Putamen (tissue), 1 donor: Measurements from ENCODE around the gene RNF141.
A peak's percentile ranks its signal among the peaks of the same experiment; 100 is the strongest.

ENCODE experiments used
- DNase-seq: peaks from one replicate; pipeline ENCODE4 v3.0.0-alpha.2; 2016; ENCODE audit warnings: low spot score

Gene RNF141

DNA sequence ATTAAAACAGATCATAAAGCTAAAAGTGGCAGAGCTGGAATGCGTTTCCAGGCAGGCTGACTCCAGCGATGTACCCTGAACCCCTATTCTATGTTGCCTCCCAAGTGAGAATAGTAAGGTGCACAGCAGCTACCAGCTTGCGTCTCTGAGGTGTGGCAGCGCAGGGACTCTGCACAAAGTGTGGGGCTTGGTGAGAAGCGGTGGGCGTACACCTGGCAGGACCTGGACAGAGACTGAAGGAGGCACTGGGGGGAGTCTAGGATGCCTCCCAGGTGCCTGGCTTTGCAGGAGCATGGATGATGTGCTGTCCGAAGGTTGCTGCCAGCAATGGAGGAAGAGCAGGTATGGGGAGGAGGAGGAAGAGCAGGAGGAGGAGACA is 43.0 kb downstream of the RNF141 start:
- no peak for DNase-seq

- DNase-seq: no peak
These were observed 43.5 kb downstream of the RNF141 start for GRCh38 chr11:10497371-10498021.

DNA sequence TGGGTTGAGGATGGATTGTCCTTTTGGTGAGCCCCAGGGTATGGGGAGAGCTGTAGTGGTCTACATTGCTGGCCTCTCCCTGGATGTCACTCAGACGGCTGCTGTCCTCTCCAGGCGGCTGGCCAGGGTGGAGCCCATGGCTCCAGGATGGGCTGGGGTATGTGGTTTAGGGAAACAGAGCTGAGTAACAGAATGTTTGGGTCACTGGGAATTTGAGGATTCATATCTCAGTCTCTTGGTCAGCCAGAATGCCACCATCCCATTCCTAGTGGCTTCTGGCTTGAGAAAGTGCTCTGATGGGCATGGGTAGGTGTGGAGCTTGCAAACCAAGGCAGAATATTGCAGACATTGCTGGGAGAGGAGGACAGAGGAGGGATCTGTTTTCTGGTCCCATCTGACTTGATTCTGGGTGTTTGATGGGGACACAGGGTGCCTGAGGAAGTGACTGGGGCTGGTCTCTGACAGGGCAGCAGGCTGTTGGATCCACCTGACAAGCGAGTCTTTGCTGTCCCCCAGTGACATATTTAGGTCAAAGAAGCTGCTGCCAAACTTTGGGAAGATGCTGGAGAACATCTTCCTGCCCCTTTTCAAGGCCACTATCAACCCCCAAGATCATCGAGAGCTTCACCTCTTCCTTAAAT is 44.6 kb downstream of the RNF141 start:
- no peak for DNase-seq

GRCh38 chr11:10495464-10495786 is 45.6 kb downstream of the RNF141 start:
- no peak for DNase-seq

- DNase-seq: no peak
These were observed 46.1 kb downstream of the RNF141 start for GRCh38 chr11:10494636-10495463.

DNA sequence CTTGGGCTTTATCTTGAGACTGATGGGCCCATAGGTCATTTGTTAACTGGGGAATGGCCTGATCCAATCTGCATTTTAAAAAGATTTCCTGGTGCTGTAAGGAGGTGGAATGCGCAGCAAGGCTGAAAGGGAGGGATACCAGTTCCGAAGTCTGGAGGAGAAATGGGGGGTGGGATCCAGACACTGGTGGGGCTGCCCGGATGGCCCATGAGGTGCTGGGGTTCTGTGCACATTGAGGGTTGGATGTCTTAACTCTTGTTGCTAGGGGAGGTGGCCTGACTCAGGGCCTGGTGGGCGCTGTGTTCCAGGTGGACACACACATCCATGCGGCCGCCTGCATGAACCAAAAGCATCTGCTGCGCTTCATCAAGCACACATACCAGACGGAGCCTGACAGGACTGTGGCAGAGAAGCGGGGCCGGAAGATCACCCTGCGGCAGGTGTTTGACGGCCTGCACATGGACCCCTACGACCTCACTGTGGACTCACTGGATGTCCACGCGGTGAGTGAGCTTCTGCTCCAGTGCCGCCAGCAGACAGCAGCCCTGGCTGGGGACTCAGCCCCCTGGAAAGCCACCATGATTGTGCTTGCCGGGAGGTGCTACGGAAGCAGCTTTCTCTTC is 47.8 kb downstream of the RNF141 start:
- no peak for DNase-seq

DNA sequence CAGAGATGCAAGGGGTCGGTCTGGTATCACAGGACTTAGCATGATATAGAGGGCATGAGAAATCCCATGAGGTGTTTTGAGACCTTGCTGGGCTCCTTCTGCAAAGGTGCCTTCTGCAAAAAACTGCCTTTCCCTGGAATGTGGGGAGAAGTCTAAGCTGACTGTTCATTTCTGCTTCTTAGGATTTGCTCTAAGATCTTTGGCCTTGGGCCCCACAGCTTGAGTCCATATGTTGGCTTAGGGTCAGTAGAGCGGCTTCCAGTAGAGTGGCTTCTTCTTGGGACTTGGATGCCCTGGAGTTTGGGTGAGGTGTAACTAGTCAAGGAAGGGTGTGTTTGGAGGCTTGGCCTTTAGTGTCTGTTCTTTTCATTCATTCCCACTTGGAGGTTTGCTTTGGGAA is 48.9 kb downstream of the RNF141 start:
- DNase-seq: no peak

GRCh38 chr11:10490398-10491241 is 50.4 kb downstream of the RNF141 start:
- peak; percentile 90 for DNase-seq

DNA sequence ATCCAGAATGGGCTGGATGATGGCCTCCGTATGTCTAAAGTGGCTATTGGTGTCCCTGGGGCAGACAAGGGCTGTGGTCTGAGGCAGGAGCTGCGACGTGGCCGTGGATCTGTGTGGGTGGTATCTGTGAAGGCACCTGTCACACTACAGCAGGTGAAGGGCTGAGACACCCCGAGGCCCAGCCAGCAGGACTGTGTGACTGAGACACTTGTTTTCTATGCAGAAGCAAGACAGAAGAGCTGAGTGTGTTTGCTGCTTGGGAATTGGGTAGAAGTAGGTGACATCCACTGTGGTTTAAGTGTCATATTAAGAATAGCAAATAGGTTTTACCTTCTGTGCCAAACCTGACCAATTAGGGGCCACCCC is 51.0 kb downstream of the RNF141 start:
- DNase-seq: no peak

GRCh38 chr11:10488934-10489691 is 51.9 kb downstream of the RNF141 start:
- no peak for DNase-seq

- no peak for DNase-seq
These were observed 52.7 kb downstream of the RNF141 start for GRCh38 chr11:10488121-10488933.

DNA sequence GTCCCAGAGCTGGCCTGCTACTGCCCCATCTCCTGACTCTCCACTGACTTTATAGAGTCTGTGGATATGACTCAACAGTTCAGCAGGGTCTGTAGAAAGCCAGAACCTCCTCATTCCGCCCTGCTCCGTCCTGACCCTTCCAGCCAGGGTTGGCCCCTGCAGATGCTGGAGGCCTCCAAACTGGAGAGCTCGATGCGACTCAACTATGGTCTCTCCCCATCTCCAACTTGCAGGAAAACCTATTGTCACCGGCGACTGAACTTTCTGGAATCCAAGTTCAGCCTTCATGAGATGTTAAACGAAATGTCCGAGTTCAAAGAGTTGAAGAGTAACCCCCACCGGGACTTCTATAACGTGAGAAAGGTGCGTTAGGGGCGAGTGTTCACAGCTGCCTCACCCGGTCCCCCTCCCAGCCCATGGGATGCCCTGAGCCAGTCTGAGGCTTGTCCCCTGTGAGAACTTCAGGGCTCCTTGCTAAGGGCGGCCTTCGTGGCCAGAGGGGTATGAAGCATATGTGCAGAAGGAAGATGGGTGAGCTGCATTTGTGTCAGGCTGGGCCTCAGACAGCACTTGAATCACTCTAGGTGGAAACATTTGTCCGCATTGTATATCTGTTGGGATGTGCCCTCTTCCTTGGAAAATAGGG is 53.9 kb downstream of the RNF141 start:
- DNase-seq: no peak

- DNase-seq: no peak
These were observed 54.7 kb downstream of the RNF141 start for GRCh38 chr11:10486161-10486840.

GRCh38 chr11:10485646-10486045 is 55.3 kb downstream of the RNF141 start:
- no peak for DNase-seq

DNA sequence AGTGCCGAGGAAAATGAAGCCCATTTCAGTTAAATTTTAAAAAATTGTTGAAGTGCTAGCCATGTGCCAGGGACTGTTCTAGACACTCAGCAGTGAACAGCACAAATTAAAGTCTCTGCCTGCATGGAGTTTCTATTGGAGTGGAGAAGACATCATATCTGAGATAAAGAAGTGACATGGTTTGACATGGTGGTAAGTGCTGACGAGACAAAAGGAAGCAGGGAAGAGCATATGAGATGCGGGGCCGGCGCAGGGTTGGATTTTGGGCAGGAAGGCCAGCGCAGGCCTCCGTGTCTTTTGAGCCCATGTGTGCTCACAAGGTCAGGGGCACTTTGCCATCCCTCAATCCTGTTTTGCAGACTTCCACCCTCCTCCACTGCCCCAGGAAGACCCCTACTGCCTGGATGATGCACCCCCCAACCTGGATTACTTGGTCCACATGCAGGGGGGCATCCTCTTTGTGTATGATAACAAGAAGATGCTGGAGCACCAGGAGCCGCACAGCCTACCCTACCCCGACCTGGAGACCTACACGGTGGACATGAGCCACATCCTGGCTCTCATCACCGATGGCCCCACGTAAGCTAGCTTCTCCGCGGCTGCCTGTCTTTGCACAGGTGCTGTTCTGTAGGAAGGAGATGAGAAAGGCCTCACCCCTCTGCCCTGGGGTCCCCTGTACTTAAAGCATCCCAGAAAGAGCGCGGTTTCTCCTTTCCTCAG is 56.4 kb downstream of the RNF141 start:
- DNase-seq: no peak

DNA sequence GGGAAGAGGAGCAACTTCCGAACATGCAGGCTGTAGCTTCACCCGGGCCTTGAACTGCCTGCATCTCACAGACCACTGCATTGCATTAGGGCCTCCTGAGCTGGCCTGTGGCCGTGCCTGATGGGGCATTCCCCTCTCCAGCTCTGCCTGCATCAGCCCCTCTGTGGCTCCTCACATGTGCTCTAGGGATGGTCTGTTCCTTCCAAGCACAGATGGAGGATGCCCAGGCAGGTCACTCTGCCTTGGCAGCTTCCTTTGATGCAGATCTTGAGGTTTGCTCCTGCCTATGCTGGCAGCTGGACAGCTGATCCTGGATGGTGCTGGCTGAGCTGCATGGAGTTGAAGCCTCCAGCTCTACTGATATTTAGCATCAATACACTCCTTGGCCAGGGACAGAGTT is 57.4 kb downstream of the RNF141 start:
- no peak for DNase-seq

GRCh38 chr11:10483174-10483573 is 57.8 kb downstream of the RNF141 start:
- no peak for DNase-seq

DNA sequence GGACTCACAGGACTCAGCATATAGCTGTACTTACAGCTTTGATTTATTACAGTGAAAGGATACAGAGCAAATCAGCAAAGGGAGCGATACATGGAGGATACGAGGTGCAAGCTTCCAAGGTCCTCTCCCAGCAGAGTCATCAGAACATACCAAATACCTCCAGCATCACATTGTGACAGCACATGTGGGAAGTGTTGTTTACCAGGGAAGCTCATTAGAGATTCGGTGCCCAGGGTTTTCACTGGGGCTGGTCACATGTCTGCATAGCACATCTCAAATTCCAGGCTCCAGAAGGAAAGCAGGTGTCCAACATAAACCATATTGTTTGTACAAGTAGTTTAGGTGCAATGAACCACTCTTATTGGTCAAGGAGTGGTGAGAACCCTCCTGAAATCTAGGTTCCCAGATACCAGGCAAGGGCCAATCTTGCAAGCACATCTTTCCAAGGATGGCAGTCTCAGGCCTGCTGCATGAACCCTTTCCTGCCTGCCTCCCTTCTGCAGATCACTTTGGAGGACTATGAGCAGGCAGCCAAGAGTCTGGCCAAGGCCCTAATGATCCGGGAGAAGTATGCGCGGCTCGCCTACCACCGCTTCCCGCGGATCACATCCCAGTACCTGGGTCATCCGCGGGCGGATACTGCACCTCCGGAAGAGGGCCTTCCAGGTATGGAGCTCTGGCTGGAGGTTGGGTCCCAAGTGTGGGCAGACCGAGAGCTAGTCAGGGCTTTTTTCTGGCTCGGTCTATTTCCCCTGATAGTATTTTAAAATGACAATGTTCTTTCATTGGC is 59.2 kb downstream of the RNF141 start:
- no peak for DNase-seq
